Fibroblast of lung (primary cell): ENCODE results near the gene LACC1. TPM values are rescaled to one million over a fixed set of nuclear protein-coding genes. Genes with fewer than 3 reads are reported as not detected.

Experiments
- DNase-seq, 2 donors: peaks; one replicate each; pipeline versions ENCODE4 v3.0.0 to v3.0.0-alpha.2; 2010; ENCODE audit warnings: low read depth in 2 of 2
- H2AFZ ChIP-seq: 2 replicates; pipeline ENCODE4 v1.5.1; 2012; ENCODE audit warnings: low read length, control low read depth, inconsistent platforms
- H3K27ac ChIP-seq: 2 replicates; pipeline ENCODE4 v1.5.1; 2011; ENCODE audit warnings: low read length, control low read depth; ENCODE audit not compliant: insufficient read depth
- H3K27me3 ChIP-seq: 2 replicates; pipeline ENCODE4 v1.5.1; 2011; ENCODE audit warnings: mild to moderate bottlenecking, low read length; ENCODE audit not compliant: control insufficient read depth, insufficient read depth
- H3K36me3 ChIP-seq: 2 replicates; pipeline ENCODE4 v1.5.1; 2011; ENCODE audit warnings: low read length; ENCODE audit not compliant: control insufficient read depth, insufficient read depth
- H3K4me1 ChIP-seq: 2 replicates; pipeline ENCODE4 v1.5.1; 2011; ENCODE audit warnings: low read length; ENCODE audit not compliant: control insufficient read depth, insufficient read depth; ENCODE audit errors: extremely low read depth
- H3K4me2 ChIP-seq: 2 replicates; pipeline ENCODE4 v1.5.1; 2011; ENCODE audit warnings: low read length, control low read depth; ENCODE audit not compliant: insufficient read depth; ENCODE audit errors: extremely low read depth
- H3K4me3 ChIP-seq, 4 experiments: fragments of 200-600 bp in 1 of 4; sonication (generic) in 1 of 4; replicated peaks in 1 of 4; 2 replicates each; pipeline ENCODE4 v1.5.1; 2011 to 2016; ENCODE audit warnings: low read length in 4 of 4, low read depth in 3 of 4, mild to moderate bottlenecking in 3 of 4, control low read depth in 2 of 4, inconsistent platforms in 1 of 4, mixed read lengths in 1 of 4; ENCODE audit not compliant: insufficient read depth in 1 of 4; ENCODE audit errors: control extremely low read depth in 1 of 4
- H3K79me2 ChIP-seq: 2 replicates; pipeline ENCODE4 v1.5.1; 2012; ENCODE audit warnings: mild to moderate bottlenecking, low read length, inconsistent platforms; ENCODE audit not compliant: control insufficient read depth, insufficient read depth
- H3K9ac ChIP-seq: 2 replicates; pipeline ENCODE4 v1.5.1; 2011; ENCODE audit warnings: mild to moderate bottlenecking, low read length, control low read depth; ENCODE audit not compliant: insufficient read depth
- H3K9me3 ChIP-seq: 2 replicates; pipeline ENCODE4 v1.5.1; 2012; ENCODE audit warnings: low read depth, low read length; ENCODE audit not compliant: control insufficient read depth, insufficient read depth
- H4K20me1 ChIP-seq: 2 replicates; pipeline ENCODE4 v1.5.1; 2011; ENCODE audit warnings: low read length; ENCODE audit not compliant: control insufficient read depth, insufficient read depth; ENCODE audit errors: extremely low read depth
- CTCF ChIP-seq, 2 donors: IDR thresholded peaks in 1 of 2; conservative IDR thresholded peaks in 1 of 2; 1 replicate in 1 of 2; 2 replicates in 1 of 2; pipeline ENCODE4 v1.5.1; 2011 to 2012; ENCODE audit warnings: low read length in 2 of 2, control low read depth in 1 of 2, inconsistent platforms in 1 of 2, low read depth in 1 of 2, mild to moderate bottlenecking in 1 of 2
- EZH2 ChIP-seq: IDR thresholded peaks from 2 replicates; pipeline ENCODE4 v1.5.1; 2012; ENCODE audit warnings: low read length, control low read depth, mild to moderate bottlenecking; ENCODE audit errors: missing control alignments
- polyA plus RNA-seq, 2 donors: library from polyadenylated mRNA; depleted of rRNA in 1 of 2; stranded (reverse) in 1 of 2; unstranded in 1 of 2; fragments of >200 nt; gene quantifications; 2 replicates each; pipeline ENCODE4 v1.2.1, GENCODE V29; 2011 to 2012; ENCODE audit warnings: missing spikeins in 1 of 2
- total RNA-seq: library from RNA; depleted of rRNA; stranded (reverse); fragments of >200 nt; gene quantifications from 2 replicates; pipeline ENCODE4 v1.2.1, GENCODE V29; 2014

Gene LACC1
- total and polyA plus RNA-seq, 2 donors (not counting 1 experiment from before 2014, with no cell fraction given), result 6.9 to 8.9 TPM

- Histone ChIP-seq H3K36me3 (no peaks in the 10 kb centered on the region), H3K27me3 (no peaks in the 10 kb centered on the region), H4K20me1 (no peaks in the 10 kb centered on the region), H3K27ac (no peak overlapping the region), H3K4me2 (no peak overlapping the region), H3K9me3 (no peaks in the 10 kb centered on the region), H3K79me2 (no peaks in the 10 kb centered on the region), H3K9ac (no peak overlapping the region), H3K4me3 (no peak overlapping the region), H2AFZ (no peak overlapping the region), H3K4me1 (no peaks in the 10 kb centered on the region)
- no peak for TF ChIP-seq CTCF (conservative IDR thresholded peaks at IDR 0.05 in 1 of 2, IDR thresholded peaks at IDR 0.05 in 1 of 2; ENCODE audit: low read depth in 1 of 2, low read length in 2 of 2)
- no peak for TF ChIP-seq EZH2
- peak; percentile 41 to 44 for DNase-seq
Observed at GRCh38 chr13:43895940-43896339, 16.2 kb downstream of the LACC1 start.

GRCh38 chr13:43905435-43906031, 25.8 kb downstream of the LACC1 start:
- H3K4me2 ChIP-seq, result no peak overlapping the region
- no peaks in the 10 kb centered on the region for H3K79me2 ChIP-seq
- H3K9me3 ChIP-seq, result no peaks in the 10 kb centered on the region
- H3K27ac ChIP-seq, result no peak overlapping the region
- H4K20me1 ChIP-seq, result no peaks in the 10 kb centered on the region
- no peak overlapping the region for H3K9ac ChIP-seq
- no peak overlapping the region for H3K4me3 ChIP-seq
- H3K4me1 ChIP-seq, result peaks cover 2% of the 10 kb centered on the region
- H3K36me3 ChIP-seq, result no peaks in the 10 kb centered on the region
- no peak overlapping the region for H2AFZ ChIP-seq
- no peaks in the 10 kb centered on the region for H3K27me3 ChIP-seq
- DNase-seq, result peak; percentile 58 to 85
- TF ChIP-seq EZH2 (no peak), CTCF (conservative IDR thresholded peaks at IDR 0.05 in 1 of 2, IDR thresholded peaks at IDR 0.05 in 1 of 2; ENCODE audit: low read depth in 1 of 2, low read length in 2 of 2) (peak; percentile 62 to 68)

- peak overlapping the region; percentile 62 for H3K4me2 ChIP-seq
- H3K79me2 ChIP-seq, result no peaks in the 10 kb centered on the region
- H4K20me1 ChIP-seq, result no peaks in the 10 kb centered on the region
- peak; percentile 77 to 78 for DNase-seq
- H3K4me1 ChIP-seq, result peaks cover 2% of the 10 kb centered on the region
- no peaks in the 10 kb centered on the region for H3K27me3 ChIP-seq
- no peak overlapping the region for H3K9ac ChIP-seq
- H3K36me3 ChIP-seq, result no peaks in the 10 kb centered on the region
- H3K27ac ChIP-seq, result peak overlapping the region; percentile 73
- H3K4me3 ChIP-seq, result peak overlapping the region in 1 of 4 experiments; percentile 5
- no peak overlapping the region for H2AFZ ChIP-seq
- no peaks in the 10 kb centered on the region for H3K9me3 ChIP-seq
- TF ChIP-seq CTCF (conservative IDR thresholded peaks at IDR 0.05 in 1 of 2, IDR thresholded peaks at IDR 0.05 in 1 of 2; ENCODE audit: low read depth in 1 of 2, low read length in 2 of 2) (peak; percentile 27 to 32), EZH2 (no peak)
Observed at GRCh38 chr13:43908156-43909126, 28.7 kb downstream of the LACC1 start.
